Gastrocnemius medialis (tissue), 4 donors: Measurements from ENCODE around the gene TNFSF4.

Experiments used
- POLR2A ChIP-seq, 2 donors: fragments of 450-650 bp; IDR thresholded peaks; one replicate each; pipeline ENCODE4 v1.6.1; 2017; ENCODE audit warnings: antibody characterized with exemption in 2 of 2, mild to moderate bottlenecking in 2 of 2, moderate library complexity in 2 of 2
- TF ChIP-seq, protein P1 (sequence below), 5 experiments: fragments of 450-650 bp in 3 of 5; fragments of 200-600 bp in 2 of 5; sonication (generic) in 2 of 5; IDR thresholded peaks in 4 of 5; conservative IDR thresholded peaks in 1 of 5; 1 replicate in 4 of 5; 2 replicates in 1 of 5; pipeline ENCODE4 v1.5.1; 2016 to 2019; ENCODE audit warnings: antibody characterized with exemption in 5 of 5, mild to moderate bottlenecking in 3 of 5, moderate library complexity in 3 of 5

DNA sequence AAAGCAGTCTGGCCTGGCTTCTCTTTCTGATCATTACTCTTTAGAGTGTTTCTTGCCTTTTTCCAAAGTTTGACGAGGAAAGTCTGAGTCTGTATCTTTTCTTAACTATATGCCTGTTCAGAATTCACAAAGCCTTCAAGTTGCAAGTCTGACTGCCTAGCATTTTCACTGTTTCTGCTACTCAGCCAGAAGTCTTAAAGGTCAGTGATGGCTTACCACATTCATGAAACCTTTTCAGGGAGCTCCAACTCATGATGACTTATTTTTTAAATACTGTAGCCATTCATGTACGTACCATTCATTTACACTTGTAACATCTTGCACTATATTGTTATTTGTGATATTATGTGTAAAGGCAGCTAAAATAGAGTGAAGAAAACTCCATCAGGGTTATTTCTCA lies 58.2 kb downstream of the TNFSF4 start:
- TF ChIP-seq, protein P1, sequence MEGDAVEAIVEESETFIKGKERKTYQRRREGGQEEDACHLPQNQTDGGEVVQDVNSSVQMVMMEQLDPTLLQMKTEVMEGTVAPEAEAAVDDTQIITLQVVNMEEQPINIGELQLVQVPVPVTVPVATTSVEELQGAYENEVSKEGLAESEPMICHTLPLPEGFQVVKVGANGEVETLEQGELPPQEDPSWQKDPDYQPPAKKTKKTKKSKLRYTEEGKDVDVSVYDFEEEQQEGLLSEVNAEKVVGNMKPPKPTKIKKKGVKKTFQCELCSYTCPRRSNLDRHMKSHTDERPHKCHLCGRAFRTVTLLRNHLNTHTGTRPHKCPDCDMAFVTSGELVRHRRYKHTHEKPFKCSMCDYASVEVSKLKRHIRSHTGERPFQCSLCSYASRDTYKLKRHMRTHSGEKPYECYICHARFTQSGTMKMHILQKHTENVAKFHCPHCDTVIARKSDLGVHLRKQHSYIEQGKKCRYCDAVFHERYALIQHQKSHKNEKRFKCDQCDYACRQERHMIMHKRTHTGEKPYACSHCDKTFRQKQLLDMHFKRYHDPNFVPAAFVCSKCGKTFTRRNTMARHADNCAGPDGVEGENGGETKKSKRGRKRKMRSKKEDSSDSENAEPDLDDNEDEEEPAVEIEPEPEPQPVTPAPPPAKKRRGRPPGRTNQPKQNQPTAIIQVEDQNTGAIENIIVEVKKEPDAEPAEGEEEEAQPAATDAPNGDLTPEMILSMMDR (IDR thresholded peaks at IDR 0.05 in 4 of 5, conservative IDR thresholded peaks at IDR 0.05 in 1 of 5), result no peak
- no peak for TF ChIP-seq POLR2A (IDR thresholded peaks at IDR 0.05)
